ENCODE data around the gene CNTNAP5. TPM values are rescaled to one million over a fixed set of nuclear protein-coding genes. Genes with fewer than 3 reads are reported as not detected.

CNTNAP5 gene
- total RNA-seq, 4 donors from 2014 or later: not detected

GRCh38 chr2:124048664-124049063 lies 23.6 kb downstream of the CNTNAP5 start:
- Histone ChIP-seq H3K36me3 (no peaks in the 10 kb centered on the region), H3K9me3 (no peaks in the 10 kb centered on the region), H3K4me1 (no peaks in the 10 kb centered on the region), H3K4me3 (no peak overlapping the region), H3K27ac (no peak overlapping the region), H3K27me3 (no peaks in the 10 kb centered on the region)
- in situ Hi-C loops (cut with MboI; ENCODE audit: low sequenced_read_pairs in 4 of 4) (no loop called here), intact Hi-C loops (cut with DNase I; ENCODE audit: low total_unique reads) (no loop called here)
- TF ChIP-seq POLR2A (IDR thresholded peaks at IDR 0.05) (no peak), CTCF (IDR thresholded peaks at IDR 0.05 in 4 of 5, conservative IDR thresholded peaks at IDR 0.05 in 1 of 5) (no peak)
- DNase-seq (no peak), ATAC-seq (no peak)

GRCh38 chr2:124049136-124049535 lies 24.0 kb downstream of the CNTNAP5 start:
- TF ChIP-seq CTCF (IDR thresholded peaks at IDR 0.05 in 4 of 5, conservative IDR thresholded peaks at IDR 0.05 in 1 of 5): no peak
- TF ChIP-seq POLR2A (IDR thresholded peaks at IDR 0.05): no peak
- intact Hi-C loops (cut with DNase I; ENCODE audit: low total_unique reads) (no loop called here), in situ Hi-C loops (cut with MboI; ENCODE audit: low sequenced_read_pairs in 4 of 4) (no loop called here)
- no peak for ATAC-seq
- Histone ChIP-seq H3K27ac (no peak overlapping the region), H3K27me3 (no peaks in the 10 kb centered on the region), H3K36me3 (no peaks in the 10 kb centered on the region), H3K4me1 (no peaks in the 10 kb centered on the region), H3K9me3 (no peaks in the 10 kb centered on the region), H3K4me3 (no peak overlapping the region)
- no peak for DNase-seq

GRCh38 chr2:124050833-124051497 lies 25.9 kb downstream of the CNTNAP5 start:
- intact Hi-C loops (cut with DNase I; ENCODE audit: low total_unique reads): no loop called here
- Histone ChIP-seq H3K9me3 (no peaks in the 10 kb centered on the region), H3K36me3 (no peaks in the 10 kb centered on the region), H3K27ac (no peak overlapping the region), H3K27me3 (no peaks in the 10 kb centered on the region), H3K4me1 (no peaks in the 10 kb centered on the region), H3K4me3 (no peak overlapping the region)
- DNase-seq: no peak
- in situ Hi-C loops (cut with MboI; ENCODE audit: low sequenced_read_pairs in 4 of 4): no loop called here
- TF ChIP-seq POLR2A (IDR thresholded peaks at IDR 0.05) (no peak), CTCF (IDR thresholded peaks at IDR 0.05 in 4 of 5, conservative IDR thresholded peaks at IDR 0.05 in 1 of 5) (no peak)
- no peak for ATAC-seq

GRCh38 chr2:124053796-124054195 lies 28.7 kb downstream of the CNTNAP5 start:
- no peaks in the 10 kb centered on the region for H3K4me1 ChIP-seq
- intact Hi-C loops (cut with DNase I; ENCODE audit: low total_unique reads) (no loop called here), in situ Hi-C loops (cut with MboI; ENCODE audit: low sequenced_read_pairs in 4 of 4) (no loop called here)
- TF ChIP-seq POLR2A (IDR thresholded peaks at IDR 0.05) (no peak), CTCF (IDR thresholded peaks at IDR 0.05 in 4 of 5, conservative IDR thresholded peaks at IDR 0.05 in 1 of 5) (no peak)
- no peak overlapping the region for H3K4me3 ChIP-seq
- no peak for DNase-seq
- no peaks in the 10 kb centered on the region for H3K27me3 ChIP-seq
- no peak overlapping the region for H3K27ac ChIP-seq
- ATAC-seq: no peak
- no peaks in the 10 kb centered on the region for H3K36me3 ChIP-seq
- H3K9me3 ChIP-seq: no peaks in the 10 kb centered on the region

- Histone ChIP-seq H3K36me3 (no peaks in the 10 kb centered on the region), H3K4me3 (no peak overlapping the region), H3K9me3 (no peaks in the 10 kb centered on the region), H3K4me1 (no peaks in the 10 kb centered on the region), H3K27ac (no peak overlapping the region), H3K27me3 (no peaks in the 10 kb centered on the region)
- no peak for TF ChIP-seq POLR2A (IDR thresholded peaks at IDR 0.05)
- TF ChIP-seq CTCF (IDR thresholded peaks at IDR 0.05 in 4 of 5, conservative IDR thresholded peaks at IDR 0.05 in 1 of 5): no peak
- ATAC-seq: no peak
- DNase-seq: no peak
- in situ Hi-C loops (cut with MboI; ENCODE audit: low sequenced_read_pairs in 4 of 4) (no loop called here), intact Hi-C loops (cut with DNase I; ENCODE audit: low total_unique reads) (no loop called here)
Measured at GRCh38 chr2:124063596-124063995, 38.5 kb downstream of the CNTNAP5 start.

Data from gastrocnemius medialis (tissue), 4 donors.